ENCODE measurements around the gene SOX15. TPM values are rescaled to one million over a fixed set of nuclear protein-coding genes. Genes with fewer than 3 reads are reported as not detected.

Gene SOX15
- total and polyA plus RNA-seq, 7 donors = 0.11 to 0.71 (median 0.20) TPM

- 64 to 73% (median 66%) methylated on average over 9 of the region's 9 CpGs for WGBS, 3 donors
- DNase-seq = peak in 1 of 2 donors; percentile 56
- intact Hi-C loops (cut with DNase I) = loop anchor here in 1 of 2 donors (10.0 kb wide), 1 partner anchor 352 kb away; the partner anchor contains the start of genes DVL2 and PHF23
- no peak for TF ChIP-seq CTCF (IDR thresholded peaks at IDR 0.05)
- Histone ChIP-seq H3K36me3 (ENCODE audit: insufficient read depth in 1 of 2, low read depth in 1 of 2) (peaks cover 4 to 41% of the 10 kb centered on the region in 2 donors), H3K4me3 (no peak overlapping the region), H3K9me3 (no peaks in the 10 kb centered on the region), H3K4me1 (peaks cover 54% of the 10 kb centered on the region), H3K27ac (no peak overlapping the region), H3K27me3 (ENCODE audit: insufficient read depth in 3 of 3, low read length in 2 of 3) (no peaks in the 10 kb centered on the region)
- ATAC-seq = no peak
These were observed 3.0 kb downstream of the SOX15 start for GRCh38 chr17:7586673-7587419.

GRCh38 chr17:7583253-7584109 lies 6.4 kb downstream of the SOX15 start, which contains the start of gene MPDU1:
MPDU1 (plus strand) TSS chr17:7583852; CDS start chr17:7583863, 11 bp downstream.
- Histone ChIP-seq H3K9me3 (no peaks in the 10 kb centered on the region), H3K27me3 (ENCODE audit: insufficient read depth in 3 of 3, low read length in 2 of 3) (no peaks in the 10 kb centered on the region), H3K36me3 (ENCODE audit: insufficient read depth in 1 of 2, low read depth in 1 of 2) (peaks cover 0 to 32% of the 10 kb centered on the region in 2 donors), H3K4me1 (peaks cover 42% of the 10 kb centered on the region), H3K27ac (peak within 1 kb of the TSS; percentile 89), H3K4me3 (peak within 1 kb of the TSS; percentile 78)
- ATAC-seq (peak; percentile 81 to 87 (median 82)), DNase-seq (peak; percentile 98 to 99)
- WGBS, 3 donors = 13 to 15% (median 13%) methylated on average over 67 to 69 of the region's 69 CpGs
- no peak for TF ChIP-seq CTCF (IDR thresholded peaks at IDR 0.05)
- intact Hi-C loops (cut with DNase I) = loop anchor here in 1 of 2 donors (5.0 to 10.0 kb wide), 2 partner anchors 104 to 349 kb away; partner anchors contain the start of genes DVL2, PHF23, TP53 and WRAP53

- peak overlapping the region; percentile 89 for H3K27ac ChIP-seq
- peak overlapping the region; percentile 78 for H3K4me3 ChIP-seq
- peaks cover 4 to 32% of the 10 kb centered on the region in 2 donors for H3K36me3 ChIP-seq (ENCODE audit: insufficient read depth in 1 of 2, low read depth in 1 of 2)
- H3K9me3 ChIP-seq = no peaks in the 10 kb centered on the region
- no peak for ATAC-seq
- no peaks in the 10 kb centered on the region for H3K27me3 ChIP-seq (ENCODE audit: insufficient read depth in 3 of 3, low read length in 2 of 3)
- intact Hi-C loops (cut with DNase I) = loop anchor here in 1 of 2 donors (5.0 to 10.0 kb wide), 2 partner anchors 105 to 348 kb away; partner anchors contain the start of genes DVL2, PHF23, TP53 and WRAP53
- no peak for TF ChIP-seq CTCF (IDR thresholded peaks at IDR 0.05)
- 83 to 86% (median 85%) methylated on average over 34 to 36 of the region's 36 CpGs for WGBS, 3 donors
- peak; percentile 48 to 75 for DNase-seq
- peaks cover 45% of the 10 kb centered on the region for H3K4me1 ChIP-seq
These were observed 7.3 kb downstream of the SOX15 start for GRCh38 chr17:7582396-7583252.

Measured in psoas muscle (tissue), 8 donors.